Natural killer cell (primary cell): ENCODE results near the gene CES4A. TPM values are rescaled to one million over a fixed set of nuclear protein-coding genes. Genes with fewer than 3 reads are reported as not detected.
"Not testable (repeated sequence)": the region's sequence is repeated elsewhere in the genome, so short reads cannot be mapped to it uniquely, and the experiment has no call there.

ENCODE experiments used
- ATAC-seq, 3 donors: fragments of 150-1000 bp in 2 of 3; fragments of 200-7000 bp in 1 of 3; cut with Tn5 transposase; 1 replicate in 1 of 3; 2 replicates in 2 of 3; pipeline ENCODE4 v1.10.0; 2021; ENCODE audit warnings: mild to moderate bottlenecking in 2 of 3, moderate library complexity in 2 of 3
- DNase-seq, 2 donors: peaks; one replicate each; pipeline versions ENCODE4 v3.0.0 to v3.0.0-alpha.2; 2013 to 2021; ENCODE audit warnings: mixed read lengths in 1 of 2
- H3K27ac ChIP-seq: one replicate; pipeline ENCODE4 v1.5.1; 2013; ENCODE audit warnings: mild to moderate bottlenecking, low read length
- H3K27me3 ChIP-seq: one replicate; pipeline ENCODE4 v1.6.1; 2013; ENCODE audit warnings: low read length; ENCODE audit not compliant: control insufficient read depth, insufficient read depth
- H3K36me3 ChIP-seq: one replicate; pipeline ENCODE4 v1.6.1; 2013; ENCODE audit warnings: low read length; ENCODE audit not compliant: control insufficient read depth, insufficient read depth
- H3K4me1 ChIP-seq: one replicate; pipeline ENCODE4 v1.6.1; 2013; ENCODE audit warnings: low read length; ENCODE audit not compliant: control insufficient read depth, insufficient read depth
- H3K4me3 ChIP-seq: one replicate; pipeline ENCODE4 v1.5.1; 2013; ENCODE audit warnings: low read length
- H3K9me3 ChIP-seq: one replicate; pipeline ENCODE4 v1.6.1; 2013; ENCODE audit warnings: low read length; ENCODE audit not compliant: control insufficient read depth, insufficient read depth
- H3K27ac Mint-ChIP-seq, 2 donors: one replicate each; pipeline ENCODE4 v1.8.0; 2022; ENCODE audit warnings: mild to moderate bottlenecking in 2 of 2, mixed read lengths in 2 of 2, moderate library complexity in 1 of 2
- H3K27me3 Mint-ChIP-seq, 2 donors: one replicate each; pipeline ENCODE4 v1.8.0; 2022; ENCODE audit warnings: low read depth in 2 of 2, mixed read lengths in 2 of 2
- H3K36me3 Mint-ChIP-seq: one replicate; pipeline ENCODE4 v1.8.0; 2022; ENCODE audit warnings: mixed read lengths
- H3K4me1 Mint-ChIP-seq, 2 donors: one replicate each; pipeline ENCODE4 v1.8.0; 2022; ENCODE audit warnings: mixed read lengths in 2 of 2
- H3K4me3 Mint-ChIP-seq: one replicate; pipeline ENCODE4 v1.8.0; 2022; ENCODE audit warnings: mild to moderate bottlenecking, moderate library complexity, mixed read lengths
- H3K9me3 Mint-ChIP-seq, 2 donors: one replicate each; pipeline ENCODE4 v1.8.0; 2022; ENCODE audit warnings: mixed read lengths in 2 of 2
- CTCF ChIP-seq: fragments of 200-600 bp; IDR thresholded peaks from one replicate; pipeline ENCODE4 v1.8.0; 2022; ENCODE audit warnings: antibody characterized with exemption
- WGBS: methylation state at CpG from one replicate; pipeline ENCODE4 v1.1.7; 2013; ENCODE audit warnings: missing lambda C conversion rate; ENCODE audit not compliant: insufficient coverage; 5-methylcytosine and 5-hydroxymethylcytosine counted together
- intact Hi-C: fragments of 100-400 bp; cut with micrococcal nuclease; formaldehyde crosslinking; loops from one replicate; pipeline ENCODE4 v1.14.2; 2022
- total RNA-seq, 4 donors: library from RNA; stranded (reverse); fragments of 120-200 nt in 1 of 4; gene quantifications; one replicate each; pipeline versions ENCODE4 v1.2.3 to v1.2.4, GENCODE V29; 2013 to 2022

CES4A gene
- total RNA-seq, 3 donors from 2014 or later (not counting 1 experiment from before 2014, with no cell fraction given), result 7.5 to 9.0 (median 8.8) TPM

DNA sequence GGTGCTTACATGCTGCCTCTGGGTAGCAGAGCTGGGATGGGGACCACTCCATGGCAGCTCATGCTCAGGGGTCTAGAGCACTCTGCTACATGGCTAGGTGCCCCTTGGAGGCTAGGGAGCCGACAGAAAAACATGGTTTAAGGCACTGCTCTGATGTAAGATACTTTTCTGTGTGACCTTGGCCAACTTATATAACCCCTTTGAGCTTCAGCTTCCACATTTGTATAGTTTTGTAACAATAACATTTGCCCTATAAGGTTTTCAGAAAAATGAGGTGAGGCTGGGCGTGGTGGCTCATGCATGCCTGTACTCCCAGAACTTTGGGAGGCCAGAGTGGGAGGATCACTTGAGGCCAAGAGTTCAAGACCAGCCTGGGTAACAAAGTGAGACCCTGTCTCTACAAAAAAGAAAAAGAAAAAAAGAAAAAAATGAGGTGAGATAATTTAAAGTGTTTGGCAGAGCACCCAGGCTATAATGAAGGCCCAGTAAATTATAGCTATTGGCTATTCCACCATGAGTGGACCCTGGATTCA lies 3.2 kb downstream of the CES4A start:
- Histone ChIP-seq H3K27me3 (no peaks in the 10 kb centered on the region), H3K4me3 (no peak overlapping the region), H3K4me1 (no peaks in the 10 kb centered on the region), H3K9me3 (no peaks in the 10 kb centered on the region), H3K36me3 (no peaks in the 10 kb centered on the region), H3K27ac (no peak overlapping the region)
- no peaks in the 10 kb centered on the region for H3K36me3 Mint-ChIP-seq
- H3K4me3 Mint-ChIP-seq, result no peak overlapping the region
- intact Hi-C loops, result no loop called here
- TF ChIP-seq CTCF, result no peak
- ATAC-seq (no peak), DNase-seq (no peak)
- H3K4me1 Mint-ChIP-seq, result no peaks in the 10 kb centered on the region
- peaks cover 0 to 4% of the 10 kb centered on the region in 2 donors for H3K27me3 Mint-ChIP-seq
- H3K27ac Mint-ChIP-seq, result no peak overlapping the region
- 79% methylated on average over 2 of the region's 2 CpGs for WGBS
- H3K9me3 Mint-ChIP-seq, result no peaks in the 10 kb centered on the region

DNA sequence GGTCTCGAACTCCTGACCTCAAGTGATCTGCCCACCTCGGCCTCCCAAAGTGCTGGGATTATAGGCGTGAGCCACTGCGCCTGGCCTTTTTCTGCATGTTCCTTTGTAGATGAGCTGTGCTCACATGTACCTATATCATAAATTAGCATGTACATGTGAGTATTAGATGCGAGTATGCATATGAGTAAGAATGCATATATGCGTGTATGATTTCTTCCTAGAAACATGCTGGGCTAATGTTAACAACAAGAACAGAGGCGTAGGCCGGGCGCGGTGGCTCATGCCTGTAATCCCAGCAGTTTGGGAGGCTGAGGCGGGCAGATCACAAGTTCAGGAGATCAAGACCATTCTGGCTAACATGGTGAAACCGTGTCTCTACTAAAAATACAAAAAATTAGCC lies 5.2 kb downstream of the CES4A start:
- H3K4me3 ChIP-seq, H3K4me3 Mint-ChIP-seq, DNase-seq, intact Hi-C loops, H3K27me3 ChIP-seq, H3K27me3 Mint-ChIP-seq, ATAC-seq, H3K4me1 ChIP-seq, H3K27ac Mint-ChIP-seq, H3K36me3 ChIP-seq, H3K27ac ChIP-seq, H3K4me1 Mint-ChIP-seq, H3K36me3 Mint-ChIP-seq, H3K9me3 Mint-ChIP-seq, H3K9me3 ChIP-seq: not testable (repeated sequence)
- WGBS, result 94% methylated on average over 10 of the region's 12 CpGs

GRCh38 chr16:66996324-66996982 lies 8.1 kb downstream of the CES4A start:
- intact Hi-C loops, result no loop called here

DNA sequence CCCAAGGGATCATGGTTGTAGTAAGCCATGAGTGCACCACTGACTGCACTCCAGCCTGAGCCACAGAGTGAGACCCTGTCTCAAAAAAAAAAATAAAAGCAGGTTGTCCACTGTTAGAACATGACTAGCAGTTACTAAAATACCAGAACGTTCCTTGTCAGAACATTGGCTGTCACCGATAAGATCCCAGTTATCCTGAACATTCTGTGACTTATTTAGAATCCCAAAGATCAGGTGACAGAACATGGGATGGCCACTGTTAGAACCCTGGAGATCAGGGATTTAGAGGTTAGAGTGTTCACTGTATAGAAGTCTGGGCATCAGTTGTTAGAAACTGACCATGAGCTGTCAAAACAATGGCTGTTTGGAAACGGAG lies 8.6 kb downstream of the CES4A start:
- Histone ChIP-seq H3K36me3 (no peaks in the 10 kb centered on the region), H3K9me3 (no peaks in the 10 kb centered on the region), H3K27ac (no peak overlapping the region), H3K4me3 (no peak overlapping the region), H3K4me1 (peaks cover 14% of the 10 kb centered on the region), H3K27me3 (no peaks in the 10 kb centered on the region)
- Mint-ChIP-seq H3K4me1 (peaks cover 0 to 19% of the 10 kb centered on the region in 2 donors), H3K4me3 (no peak overlapping the region), H3K27ac (no peak overlapping the region), H3K36me3 (no peaks in the 10 kb centered on the region), H3K9me3 (no peaks in the 10 kb centered on the region), H3K27me3 (no peaks in the 10 kb centered on the region)
- ATAC-seq, result no peak
- intact Hi-C loops, result no loop called here
- TF ChIP-seq CTCF, result no peak
- no peak for DNase-seq
- WGBS, result 88% methylated on average over 3 of the region's 3 CpGs

More at GRCh38 chr16:66996324-66996982, 8.1 kb downstream of the CES4A start:
- no peak for TF ChIP-seq CTCF
- Histone ChIP-seq H3K4me1 (peaks cover 10% of the 10 kb centered on the region), H3K4me3 (no peak overlapping the region), H3K9me3 (no peaks in the 10 kb centered on the region), H3K36me3 (no peaks in the 10 kb centered on the region), H3K27me3 (no peaks in the 10 kb centered on the region), H3K27ac (no peak overlapping the region)
- Mint-ChIP-seq H3K27ac (no peak overlapping the region), H3K27me3 (no peaks in the 10 kb centered on the region), H3K4me1 (peaks cover 0 to 13% of the 10 kb centered on the region in 2 donors), H3K9me3 (no peaks in the 10 kb centered on the region), H3K36me3 (no peaks in the 10 kb centered on the region), H3K4me3 (no peak overlapping the region)
- WGBS, result 85% methylated on average over 6 of the region's 6 CpGs
- ATAC-seq (no peak), DNase-seq (no peak)
